Small intestine (tissue), 7 donors: ENCODE results near the gene HS3ST2. TPM values are rescaled to one million over a fixed set of nuclear protein-coding genes. Genes with fewer than 3 reads are reported as not detected.

Source experiments
- DNase-seq, 2 donors: peaks; one replicate each; pipeline versions ENCODE4 v3.0.0 to v3.0.0-alpha.2; 2013
- FAIRE-seq: peaks from 2 replicates; lab custom pipeline; 2012; peaks lifted over from hg19 to GRCh38; lab: Jason Lieb, UNC
- H3K27ac ChIP-seq, 3 donors: one replicate each; pipeline ENCODE4 v1.5.1; 2013; ENCODE audit warnings: low read length in 2 of 3, mild to moderate bottlenecking in 2 of 3, control low read depth in 1 of 3, inconsistent platforms in 1 of 3, low read depth in 1 of 3, moderate library complexity in 1 of 3
- H3K27me3 ChIP-seq, 3 donors: one replicate each; pipeline ENCODE4 v1.6.1; 2013; ENCODE audit warnings: low read length in 3 of 3, inconsistent platforms in 1 of 3; ENCODE audit not compliant: control insufficient read depth in 3 of 3, insufficient read depth in 3 of 3
- H3K36me3 ChIP-seq, 3 donors: one replicate each; pipeline ENCODE4 v1.6.1; 2013; ENCODE audit warnings: low read length in 3 of 3, inconsistent platforms in 1 of 3, low read depth in 1 of 3, mild to moderate bottlenecking in 1 of 3, moderate library complexity in 1 of 3; ENCODE audit not compliant: control insufficient read depth in 3 of 3, insufficient read depth in 2 of 3
- H3K4me1 ChIP-seq, 3 donors: one replicate each; pipeline ENCODE4 v1.6.1; 2013; ENCODE audit warnings: low read length in 2 of 3, inconsistent platforms in 1 of 3, low read depth in 1 of 3, mild to moderate bottlenecking in 1 of 3, moderate library complexity in 1 of 3; ENCODE audit not compliant: control insufficient read depth in 3 of 3, insufficient read depth in 2 of 3
- H3K4me3 ChIP-seq, 3 donors: one replicate each; pipeline ENCODE4 v1.5.1; 2013; ENCODE audit warnings: low read length in 3 of 3, control low read depth in 1 of 3, inconsistent platforms in 1 of 3, low read depth in 1 of 3, mild to moderate bottlenecking in 1 of 3, moderate library complexity in 1 of 3
- H3K9me3 ChIP-seq, 2 donors: one replicate each; pipeline ENCODE4 v1.6.1; 2013; ENCODE audit warnings: low read depth in 1 of 2, low read length in 1 of 2; ENCODE audit not compliant: control insufficient read depth in 2 of 2, insufficient read depth in 1 of 2
- WGBS, 3 donors: extraction: QIAGEN DNeasy Blood & Tissue Kit; methylation state at CpG; one replicate each; pipeline ENCODE4 v1.1.7; 2013; 5-methylcytosine and 5-hydroxymethylcytosine counted together
- polyA plus RNA-seq, 4 donors: library from polyadenylated mRNA; stranded (reverse) in 3 of 4; unstranded in 1 of 4; fragments of 200-250 nt in 3 of 4; fragments of 120-200 nt in 1 of 4; gene quantifications; one replicate each; pipeline versions ENCODE4 v1.2.1 to v1.2.3, GENCODE V29; 2013
- donor health status: healthy with polysubstance abuse.
- donor health status: control.
- donor health status: control.
- donor health status: Bipolar disorder and iron deficiency.
- donor health status: healthy.

HS3ST2 gene
- polyA plus RNA-seq, 4 donors: 0.28 TPM; not detected in 3

DNA sequence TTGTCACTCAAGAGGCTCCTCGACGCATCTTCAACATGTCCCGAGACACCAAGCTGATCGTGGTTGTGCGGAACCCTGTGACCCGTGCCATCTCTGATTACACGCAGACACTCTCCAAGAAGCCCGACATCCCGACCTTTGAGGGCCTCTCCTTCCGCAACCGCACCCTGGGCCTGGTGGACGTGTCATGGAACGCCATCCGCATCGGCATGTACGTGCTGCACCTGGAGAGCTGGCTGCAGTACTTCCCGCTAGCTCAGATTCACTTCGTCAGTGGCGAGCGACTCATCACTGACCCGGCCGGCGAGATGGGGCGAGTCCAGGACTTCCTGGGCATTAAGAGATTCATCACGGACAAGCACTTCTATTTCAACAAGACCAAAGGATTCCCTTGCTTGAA, 101.0 kb downstream of the HS3ST2 start:
- Histone ChIP-seq H3K4me1 (no peaks in the 10 kb centered on the region), H3K4me3 (no peak overlapping the region), H3K9me3 (no peaks in the 10 kb centered on the region), H3K36me3 (no peaks in the 10 kb centered on the region), H3K27me3 (no peaks in the 10 kb centered on the region), H3K27ac (no peak overlapping the region)
- DNase-seq (no peak), FAIRE-seq (no peak)
- WGBS, 3 donors: 87 to 91% (median 89%) methylated on average over 25 of the region's 25 CpGs

DNA sequence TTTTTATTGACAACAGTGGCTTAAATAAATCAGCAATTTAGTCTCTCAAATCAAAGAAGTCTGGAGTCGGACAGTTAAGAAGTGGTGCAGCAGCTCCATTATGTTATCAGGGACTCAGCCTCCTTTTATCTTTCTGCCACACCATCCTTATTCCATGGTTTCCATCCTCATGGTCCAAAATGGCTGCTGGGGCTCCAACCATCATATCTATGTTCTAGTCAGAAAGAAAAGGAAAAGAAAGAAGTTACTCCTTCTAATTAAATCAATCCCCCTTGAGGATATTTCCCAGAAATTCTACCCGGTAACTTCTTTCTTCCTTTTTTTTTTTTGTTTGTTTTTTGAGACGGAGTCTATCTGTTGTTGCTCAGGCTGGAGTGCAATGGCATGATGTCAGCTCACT, 109.5 kb downstream of the HS3ST2 start:
- DNase-seq (no peak), FAIRE-seq (no peak)
- Histone ChIP-seq H3K4me3 (no peak overlapping the region), H3K36me3 (no peaks in the 10 kb centered on the region), H3K27ac (no peak overlapping the region), H3K27me3 (peaks cover 0 to 6% (median 0%) of the 10 kb centered on the region in 3 donors), H3K9me3 (no peaks in the 10 kb centered on the region), H3K4me1 (no peaks in the 10 kb centered on the region)
- WGBS, 3 donors: 73 to 89% (median 81%) methylated on average over 3 of the region's 3 CpGs

DNA sequence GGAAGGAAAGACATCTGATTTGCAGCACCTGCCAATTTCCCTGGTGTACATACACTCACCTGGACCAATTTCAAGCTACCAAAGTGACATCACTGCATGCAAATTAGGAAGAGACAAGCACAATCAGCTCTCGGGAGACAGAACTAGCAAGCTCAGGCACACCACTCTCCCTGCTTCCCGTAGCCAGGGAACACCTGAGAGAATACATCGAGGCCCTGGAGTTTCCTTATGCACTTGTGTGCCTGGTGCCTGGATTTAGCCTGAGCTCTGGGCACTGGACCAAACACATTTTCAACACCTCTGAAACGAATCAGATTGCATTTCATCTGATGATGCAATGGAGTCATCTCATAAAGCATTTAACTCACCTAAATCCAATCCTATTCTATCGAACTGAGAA, 110.5 kb downstream of the HS3ST2 start:
- whole genome bisulfite sequencing, 3 donors: 37 to 62% (median 42%) methylated on average over 5 of the region's 5 CpGs
- Histone ChIP-seq H3K27ac (no peak overlapping the region), H3K36me3 (no peaks in the 10 kb centered on the region), H3K27me3 (peaks cover 0 to 6% (median 0%) of the 10 kb centered on the region in 3 donors), H3K4me3 (no peak overlapping the region), H3K4me1 (no peaks in the 10 kb centered on the region), H3K9me3 (no peaks in the 10 kb centered on the region)
- DNase-seq (no peak), FAIRE-seq (no peak)

DNA sequence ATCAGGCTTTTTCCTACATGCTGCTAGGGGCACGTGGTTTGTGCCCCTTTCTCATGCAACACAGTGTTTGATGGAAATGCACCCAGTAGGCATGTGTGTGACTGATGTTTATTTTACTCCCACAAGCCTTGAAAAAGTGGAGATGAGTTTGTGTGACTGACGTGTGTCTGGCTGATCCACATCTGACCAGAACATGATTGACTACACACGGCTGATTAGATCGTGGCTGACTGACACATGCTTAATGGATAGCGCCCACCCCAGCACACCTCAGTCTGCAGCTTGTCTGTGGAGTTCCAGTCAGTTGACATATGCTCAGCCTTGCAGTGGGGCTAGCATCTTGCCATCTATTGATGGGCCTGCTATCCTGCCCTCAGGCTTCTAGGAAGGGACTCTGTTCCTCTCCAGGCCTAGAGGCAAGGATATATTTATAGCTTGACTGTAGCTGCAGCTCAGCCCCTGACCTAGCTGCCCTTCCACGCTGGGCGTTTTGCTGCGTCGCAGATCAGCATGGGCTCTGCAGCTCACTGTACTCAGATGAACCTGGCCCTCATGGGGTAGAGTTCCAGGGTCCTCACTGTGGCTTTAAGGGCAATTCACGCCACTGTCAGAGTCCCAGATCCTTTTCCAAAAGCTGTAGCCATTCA, 112.3 kb downstream of the HS3ST2 start:
- no peak overlapping the region for H3K27ac ChIP-seq
- H3K4me1 ChIP-seq: no peaks in the 10 kb centered on the region
- 63 to 73% (median 73%) methylated on average over 10 of the region's 10 CpGs for WGBS, 3 donors
- no peak for FAIRE-seq
- no peaks in the 10 kb centered on the region for H3K9me3 ChIP-seq
- no peaks in the 10 kb centered on the region for H3K36me3 ChIP-seq
- DNase-seq: no peak
- no peak overlapping the region for H3K4me3 ChIP-seq
- peaks cover 0 to 6% (median 0%) of the 10 kb centered on the region in 3 donors for H3K27me3 ChIP-seq

DNA sequence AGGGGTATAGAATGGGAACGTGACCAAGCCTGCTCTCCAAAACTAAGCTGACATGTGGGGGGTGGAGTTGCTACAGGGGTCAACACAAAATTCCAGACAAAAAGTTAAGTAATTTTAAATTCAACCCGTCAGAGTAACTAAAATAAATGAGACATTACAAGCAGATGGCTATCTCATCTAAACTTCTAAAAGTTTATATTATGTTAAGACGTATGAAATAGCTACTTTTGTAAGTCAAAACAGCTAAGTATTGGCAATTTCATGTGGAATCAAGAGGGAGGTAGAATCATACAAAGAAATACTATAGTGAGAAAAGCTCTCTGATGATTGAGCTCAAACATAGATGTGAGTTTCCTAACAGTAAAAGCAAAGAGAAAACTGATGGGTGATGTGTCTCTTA, 113.3 kb downstream of the HS3ST2 start:
- Histone ChIP-seq H3K4me3 (no peak overlapping the region), H3K9me3 (no peaks in the 10 kb centered on the region), H3K27me3 (peaks cover 0 to 9% (median 0%) of the 10 kb centered on the region in 3 donors), H3K4me1 (no peaks in the 10 kb centered on the region), H3K36me3 (no peaks in the 10 kb centered on the region), H3K27ac (no peak overlapping the region)
- WGBS, 3 donors: 42 to 52% (median 43%) methylated on average over 3 of the region's 3 CpGs
- no peak for DNase-seq
- no peak for FAIRE-seq

DNA sequence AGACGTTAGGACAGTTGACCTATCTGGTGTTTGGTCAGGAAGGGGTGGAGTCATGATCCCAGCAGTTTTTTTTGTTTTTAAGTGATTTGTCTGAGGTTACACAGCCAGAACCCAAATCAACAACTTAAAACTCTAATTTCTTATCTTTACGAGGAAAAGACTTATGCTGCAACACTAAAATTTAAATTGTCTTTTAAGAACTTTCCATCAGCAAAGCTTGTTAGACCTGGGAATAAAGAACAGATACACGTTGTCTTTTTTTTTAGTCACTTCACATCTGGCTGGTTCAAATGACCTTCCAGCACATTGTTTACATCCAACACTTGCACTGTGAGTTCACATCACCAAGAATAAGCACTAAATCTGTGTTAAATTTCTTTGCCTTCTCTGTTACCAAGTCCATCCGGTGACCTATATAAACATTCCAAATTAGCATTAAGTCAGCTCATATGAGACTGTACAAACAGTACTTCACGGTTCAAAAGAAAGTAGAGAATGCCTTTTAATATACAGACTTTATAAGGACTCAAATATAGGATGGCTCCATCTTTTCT, 115.0 kb downstream of the HS3ST2 start:
- no peaks in the 10 kb centered on the region for H3K36me3 ChIP-seq
- H3K4me3 ChIP-seq: no peak overlapping the region
- H3K27me3 ChIP-seq: peaks cover 0 to 12% (median 3%) of the 10 kb centered on the region in 3 donors
- H3K27ac ChIP-seq: no peak overlapping the region
- FAIRE-seq: no peak
- no peak for DNase-seq
- H3K9me3 ChIP-seq: no peaks in the 10 kb centered on the region
- WGBS, 3 donors: 43 to 46% (median 43%) methylated on average over 5 of the region's 5 CpGs
- H3K4me1 ChIP-seq: no peaks in the 10 kb centered on the region

DNA sequence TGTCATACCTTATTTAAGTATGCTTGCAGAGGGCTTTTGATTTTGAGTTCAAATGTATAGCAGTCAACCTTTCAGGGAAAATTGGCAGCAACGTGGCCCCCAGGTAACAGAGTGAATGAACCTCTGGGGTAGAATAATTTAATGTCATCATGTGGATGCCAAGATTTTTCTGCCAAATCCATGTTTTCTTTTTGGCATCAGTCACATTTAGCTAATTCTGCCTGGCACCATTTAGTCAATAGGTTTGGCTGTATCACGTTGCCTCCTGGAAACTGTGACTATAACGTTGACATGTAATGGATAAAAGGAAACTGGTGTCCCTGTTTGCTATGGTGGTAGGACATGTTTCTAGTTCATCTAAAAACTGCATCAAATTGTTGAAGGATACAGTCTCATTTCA, 115.5 kb downstream of the HS3ST2 start:
- Histone ChIP-seq H3K27ac (no peak overlapping the region), H3K4me1 (no peaks in the 10 kb centered on the region), H3K27me3 (peaks cover 0 to 12% (median 3%) of the 10 kb centered on the region in 3 donors), H3K36me3 (no peaks in the 10 kb centered on the region), H3K4me3 (no peak overlapping the region), H3K9me3 (no peaks in the 10 kb centered on the region)
- DNase-seq (no peak), FAIRE-seq (no peak)
- 53 to 70% (median 59%) methylated on average over 3 of the region's 3 CpGs for WGBS, 3 donors

DNA sequence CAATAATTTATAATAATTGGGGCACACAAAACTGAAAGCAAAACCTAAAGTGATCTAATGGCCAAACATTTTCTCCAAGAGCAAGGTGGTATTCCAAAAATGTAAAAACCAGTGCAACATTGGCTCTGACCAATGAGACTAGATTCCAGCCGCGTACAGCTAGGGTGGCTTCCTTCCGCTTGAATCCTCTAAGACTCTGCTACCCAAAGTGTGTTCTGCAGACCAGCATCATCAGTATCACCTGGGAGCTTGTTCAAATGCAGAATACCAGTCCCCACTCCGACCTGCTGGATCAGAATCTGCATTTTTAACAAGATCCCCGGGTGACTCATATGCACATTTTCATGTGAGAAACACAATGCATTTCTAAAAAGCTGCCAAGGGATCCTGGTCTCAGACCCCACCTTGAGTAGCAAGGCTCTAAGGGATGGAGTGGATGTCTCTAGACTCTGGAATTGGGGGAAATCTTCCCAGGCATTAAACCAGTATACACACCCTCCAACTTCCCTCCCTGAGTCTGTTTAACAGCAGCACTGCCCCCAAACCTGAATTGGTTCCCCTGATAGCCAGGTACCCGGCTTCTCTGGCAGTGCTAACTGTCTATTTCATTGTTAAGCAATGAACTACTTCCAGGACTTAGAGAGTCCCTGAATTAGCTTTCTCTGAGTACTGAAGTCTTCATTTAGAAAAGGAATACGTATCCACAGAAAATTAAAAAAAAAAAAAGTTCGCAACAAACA, 118.2 kb downstream of the HS3ST2 start:
- no peak overlapping the region for H3K4me3 ChIP-seq
- H3K27me3 ChIP-seq: peaks cover 0 to 11% (median 3%) of the 10 kb centered on the region in 3 donors
- H3K9me3 ChIP-seq: no peaks in the 10 kb centered on the region
- no peaks in the 10 kb centered on the region for H3K36me3 ChIP-seq
- WGBS, 3 donors: 35 to 45% (median 36%) methylated on average over 8 of the region's 8 CpGs
- no peak for DNase-seq
- no peak for FAIRE-seq
- no peaks in the 10 kb centered on the region for H3K4me1 ChIP-seq
- H3K27ac ChIP-seq: no peak overlapping the region
